ENCODE data around the gene WDR7.

DNA sequence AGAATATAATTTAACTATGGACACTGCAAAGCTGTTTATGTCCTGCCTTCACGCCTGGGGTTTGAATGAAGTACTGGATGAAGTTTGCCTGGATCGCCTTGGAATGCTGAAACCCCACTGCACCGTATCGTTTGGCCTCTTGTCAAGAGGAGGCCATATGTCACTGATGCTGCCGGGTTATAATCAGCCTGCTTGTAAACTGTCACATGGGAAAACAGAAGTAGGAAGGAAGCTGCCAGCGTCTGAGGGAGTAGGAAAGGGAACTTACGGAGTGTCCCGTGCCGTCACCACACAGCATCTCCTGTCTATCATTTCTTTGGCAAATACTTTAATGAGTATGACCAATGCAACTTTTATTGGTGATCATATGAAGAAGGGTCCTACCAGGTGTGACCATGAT is 105.8 kb downstream of the WDR7 start:
- TF ChIP-seq, protein P1, sequence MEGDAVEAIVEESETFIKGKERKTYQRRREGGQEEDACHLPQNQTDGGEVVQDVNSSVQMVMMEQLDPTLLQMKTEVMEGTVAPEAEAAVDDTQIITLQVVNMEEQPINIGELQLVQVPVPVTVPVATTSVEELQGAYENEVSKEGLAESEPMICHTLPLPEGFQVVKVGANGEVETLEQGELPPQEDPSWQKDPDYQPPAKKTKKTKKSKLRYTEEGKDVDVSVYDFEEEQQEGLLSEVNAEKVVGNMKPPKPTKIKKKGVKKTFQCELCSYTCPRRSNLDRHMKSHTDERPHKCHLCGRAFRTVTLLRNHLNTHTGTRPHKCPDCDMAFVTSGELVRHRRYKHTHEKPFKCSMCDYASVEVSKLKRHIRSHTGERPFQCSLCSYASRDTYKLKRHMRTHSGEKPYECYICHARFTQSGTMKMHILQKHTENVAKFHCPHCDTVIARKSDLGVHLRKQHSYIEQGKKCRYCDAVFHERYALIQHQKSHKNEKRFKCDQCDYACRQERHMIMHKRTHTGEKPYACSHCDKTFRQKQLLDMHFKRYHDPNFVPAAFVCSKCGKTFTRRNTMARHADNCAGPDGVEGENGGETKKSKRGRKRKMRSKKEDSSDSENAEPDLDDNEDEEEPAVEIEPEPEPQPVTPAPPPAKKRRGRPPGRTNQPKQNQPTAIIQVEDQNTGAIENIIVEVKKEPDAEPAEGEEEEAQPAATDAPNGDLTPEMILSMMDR (IDR thresholded peaks at IDR 0.05), result no peak
- TF ChIP-seq EP300 (IDR thresholded peaks at IDR 0.05), result no peak
